SIG-M5 treated with dmso at 0.1 percent for 504 hours (cell line): ENCODE results near the gene SLC7A8.

Experiments
- DNase-seq: peaks from one replicate; lab custom pipeline; 2025; ENCODE audit not compliant: unreplicated experiment; lab: John Stamatoyannopoulos, UW

SLC7A8 gene

GRCh38 chr14:23095196-23096108 is 88.0 kb downstream of the SLC7A8 start, which contains the start of gene C14orf119:
Gene C14orf119 (plus strand): TSS chr14:23095505. CDS start chr14:23097659, 2,154 bp downstream.
- no peak for DNase-seq

DNA sequence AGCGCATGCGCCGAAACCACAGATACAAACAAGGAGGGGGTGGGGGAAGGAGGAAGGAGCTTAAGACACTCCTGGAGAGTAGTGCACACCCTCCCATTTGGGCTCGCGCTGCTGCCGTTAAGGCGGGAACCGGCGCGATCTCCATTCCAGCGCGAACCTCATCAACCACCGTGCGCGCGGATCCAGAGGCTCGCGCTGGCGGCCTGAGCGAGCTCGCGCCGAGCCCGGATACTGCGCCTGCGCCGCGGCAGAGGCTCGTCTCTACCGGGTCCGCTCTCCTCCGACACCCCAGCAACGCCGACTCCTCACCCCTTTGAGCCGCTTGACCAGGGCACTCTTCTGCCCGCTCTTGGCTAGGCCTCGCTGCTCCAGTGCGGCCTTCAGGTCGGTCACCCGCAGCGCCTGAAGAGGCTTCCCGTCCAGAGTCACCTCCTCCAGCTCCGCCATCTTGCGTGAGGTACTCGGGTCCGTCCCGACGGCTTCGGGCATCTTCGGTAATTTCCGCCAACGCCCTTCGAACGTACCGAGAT is 88.7 kb downstream of the SLC7A8 start, which contains the start of gene ACIN1:
ACIN1 (minus strand) TSS at position 471 of the 530 bp plus-strand sequence; CDS start at position 447, 24 bp downstream.
- DNase-seq: no peak

DNA sequence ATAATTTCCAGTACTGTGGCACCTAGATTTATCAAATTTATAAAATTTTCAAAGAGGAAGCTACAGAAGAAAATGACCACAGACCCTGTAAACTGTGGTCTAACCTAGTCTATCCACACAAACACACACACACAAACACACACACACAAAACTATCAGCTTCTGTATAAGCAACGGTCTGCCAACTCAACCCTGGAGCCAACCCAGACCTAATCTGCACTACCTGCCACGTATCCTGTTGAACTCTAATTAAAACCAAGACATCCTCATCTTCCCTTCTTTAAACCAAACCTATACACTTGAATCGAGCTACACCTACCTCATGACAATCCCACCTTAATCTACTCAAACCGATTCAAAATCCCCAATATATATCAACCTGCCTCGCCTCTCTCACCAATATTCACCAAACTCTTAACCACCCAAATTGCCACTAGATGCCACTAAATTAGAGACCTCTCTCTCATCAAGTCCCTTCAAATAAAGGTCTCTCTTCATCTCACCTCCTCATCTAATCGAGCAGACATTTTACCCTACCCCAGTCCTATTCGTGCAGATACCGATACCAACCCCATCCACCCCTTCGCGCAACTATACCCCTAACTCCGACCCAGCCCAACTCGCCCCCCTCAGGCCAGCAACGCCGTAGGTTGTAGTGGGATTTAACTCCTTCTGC is 89.3 kb downstream of the SLC7A8 start:
- no peak for DNase-seq

GRCh38 chr14:23093526-23093925 is 89.9 kb downstream of the SLC7A8 start:
- DNase-seq: no peak

- no peak for DNase-seq
Measured at GRCh38 chr14:23093104-23093503, 90.4 kb downstream of the SLC7A8 start.

- no peak for DNase-seq
Measured at GRCh38 chr14:23091294-23092225, 91.9 kb downstream of the SLC7A8 start.

- no peak for DNase-seq
Measured at GRCh38 chr14:23090254-23090636, 93.2 kb downstream of the SLC7A8 start.

DNA sequence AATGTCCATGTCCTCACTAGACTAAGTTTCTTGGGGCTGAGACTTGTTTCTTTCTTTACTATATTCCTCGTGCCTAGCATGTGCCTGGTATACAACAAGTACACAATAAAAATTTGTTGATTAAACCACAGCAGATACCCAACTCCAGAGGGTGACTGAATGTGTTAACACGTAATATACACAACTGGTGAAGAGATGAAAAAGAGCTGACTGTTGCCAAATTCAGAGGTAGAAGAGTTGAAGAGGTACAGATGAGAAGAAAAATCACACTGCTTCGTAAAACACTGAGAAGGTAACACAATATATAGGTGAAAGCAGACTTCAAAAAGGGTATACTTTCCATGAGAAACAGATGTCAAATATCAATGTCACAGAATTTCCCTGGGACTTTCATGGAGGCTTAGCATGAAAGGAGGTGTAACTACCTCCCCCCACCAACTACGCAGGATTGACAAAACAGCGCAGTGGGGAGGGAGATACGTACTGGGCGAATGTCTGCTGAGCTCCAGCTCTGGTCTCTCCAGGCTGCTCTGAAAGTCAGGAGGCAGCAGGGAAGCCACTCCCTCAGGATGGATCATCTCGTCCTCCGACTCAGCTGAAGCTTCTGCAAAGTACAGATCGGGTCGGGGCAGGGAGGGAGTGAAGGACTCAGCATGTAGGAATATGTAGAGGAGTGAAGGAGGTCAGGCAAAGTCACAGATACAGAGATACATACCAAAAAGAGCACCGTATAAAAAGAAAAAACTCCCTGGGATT is 93.8 kb downstream of the SLC7A8 start:
- DNase-seq: no peak

GRCh38 chr14:23086565-23086964 is 96.9 kb downstream of the SLC7A8 start:
- DNase-seq: no peak

DNA sequence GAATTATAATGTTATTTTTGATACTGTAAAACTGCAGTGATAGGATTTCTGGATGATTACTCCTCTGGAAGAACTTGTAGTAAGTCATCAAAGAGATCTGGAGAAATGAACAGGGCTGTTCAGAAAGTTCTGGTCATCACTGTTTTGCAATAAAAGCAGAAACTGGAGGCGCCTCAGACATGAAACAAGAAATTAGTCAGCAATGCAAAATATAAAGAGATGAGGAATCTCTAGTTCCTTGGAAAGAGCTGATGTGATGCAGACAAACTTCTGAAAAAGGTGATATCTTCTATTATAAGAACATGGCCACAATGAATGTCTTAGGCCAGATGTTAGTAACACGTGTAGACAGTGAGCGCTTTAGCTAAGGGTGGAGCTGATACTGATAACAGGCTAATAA is 98.0 kb downstream of the SLC7A8 start:
- DNase-seq: no peak

GRCh38 chr14:23080474-23080873 is 103.0 kb downstream of the SLC7A8 start:
- DNase-seq: no peak

DNA sequence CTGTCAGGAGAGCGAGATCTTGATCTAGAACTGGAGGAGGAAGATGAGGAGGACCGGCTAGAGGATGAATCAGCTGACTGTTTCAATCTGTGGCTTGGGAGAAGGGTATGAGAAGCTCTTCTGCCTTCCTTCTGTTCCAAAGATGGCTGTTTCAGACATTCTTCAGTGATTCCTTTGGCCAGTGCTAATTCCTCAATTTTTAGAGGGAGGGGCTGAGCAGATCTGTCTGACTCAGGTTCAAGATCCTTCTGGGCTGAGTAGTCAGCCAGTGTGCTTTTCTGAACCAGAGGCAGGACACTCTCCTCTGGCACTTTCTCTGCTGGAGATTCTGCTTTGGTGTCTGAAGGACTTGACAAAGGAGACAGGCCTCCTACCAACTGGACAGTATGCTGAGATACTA is 103.7 kb downstream of the SLC7A8 start:
- no peak for DNase-seq

DNA sequence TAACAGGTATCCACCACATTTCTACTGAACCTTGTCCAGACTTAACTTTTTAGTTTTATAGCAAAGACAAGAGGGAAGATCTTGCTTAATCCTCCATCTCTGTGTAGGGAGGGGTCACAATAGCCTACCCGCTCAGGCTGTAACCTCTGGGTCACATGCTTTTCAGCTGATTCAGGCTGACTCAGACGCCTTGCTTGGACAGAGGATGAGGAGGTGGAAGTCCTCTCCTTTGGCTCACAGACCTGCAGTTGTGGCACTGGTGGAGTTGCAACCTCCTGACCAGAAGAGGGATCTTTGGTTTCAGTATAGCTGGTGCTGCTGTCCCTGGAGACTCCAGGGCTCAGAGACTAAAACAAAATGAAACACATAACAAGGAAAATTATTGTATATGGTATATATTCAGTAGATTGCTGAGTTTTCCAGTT is 104.8 kb downstream of the SLC7A8 start:
- DNase-seq: no peak

DNA sequence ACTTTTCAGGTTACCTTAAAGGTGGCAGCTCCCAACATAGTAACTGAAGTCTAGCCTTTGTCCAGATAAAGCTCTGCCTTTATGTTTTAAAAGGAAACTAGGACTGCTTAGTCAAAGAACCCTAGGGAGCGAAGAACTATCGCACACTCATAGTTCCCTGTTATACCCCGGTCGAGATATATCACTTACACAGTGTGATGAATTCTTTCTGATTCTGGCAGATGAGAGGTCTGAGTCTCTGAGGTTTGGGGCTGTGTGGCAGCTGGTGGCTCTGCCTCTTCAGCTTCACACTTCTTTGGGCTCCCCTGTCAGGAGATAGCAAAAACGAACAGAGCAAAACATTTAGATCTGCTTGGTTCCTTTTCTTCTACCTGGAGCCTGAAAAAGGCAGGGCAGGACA is 105.5 kb downstream of the SLC7A8 start:
- no peak for DNase-seq

DNA sequence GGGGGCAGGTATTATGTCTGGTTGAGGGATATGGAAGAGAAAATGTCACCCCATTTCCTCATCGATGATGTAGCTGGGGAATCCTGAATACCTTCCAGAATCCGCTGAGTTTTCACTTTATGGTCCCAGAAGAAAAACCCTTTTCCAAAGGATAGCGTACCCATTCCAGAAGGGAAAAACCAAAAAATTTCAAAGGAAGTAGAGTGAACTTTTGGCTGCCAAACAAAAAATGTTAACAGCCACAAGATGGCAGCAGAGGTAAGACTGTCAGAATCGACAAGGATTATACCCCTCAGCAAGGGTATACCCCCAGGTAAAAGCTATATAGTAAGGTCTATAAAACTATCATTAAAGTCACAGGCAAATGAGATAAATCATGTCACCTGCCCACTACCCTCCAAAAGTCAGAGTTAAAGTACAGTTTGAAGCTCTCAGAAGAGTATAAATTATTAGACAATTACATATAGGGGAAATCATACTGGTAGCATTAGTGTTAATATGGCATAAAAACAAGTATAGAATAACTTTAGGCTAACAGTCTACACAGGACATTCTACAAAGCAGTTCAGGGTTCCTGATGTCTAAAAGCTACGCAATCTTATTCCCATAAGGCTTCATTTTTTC is 106.6 kb downstream of the SLC7A8 start:
- DNase-seq: no peak
